DMS53 (cell line): ENCODE measurements around the gene RBM33.

Experiments
- DNase-seq: peaks from one replicate; lab custom pipeline; 2025; lab: John Stamatoyannopoulos, UW

Gene RBM33

DNA sequence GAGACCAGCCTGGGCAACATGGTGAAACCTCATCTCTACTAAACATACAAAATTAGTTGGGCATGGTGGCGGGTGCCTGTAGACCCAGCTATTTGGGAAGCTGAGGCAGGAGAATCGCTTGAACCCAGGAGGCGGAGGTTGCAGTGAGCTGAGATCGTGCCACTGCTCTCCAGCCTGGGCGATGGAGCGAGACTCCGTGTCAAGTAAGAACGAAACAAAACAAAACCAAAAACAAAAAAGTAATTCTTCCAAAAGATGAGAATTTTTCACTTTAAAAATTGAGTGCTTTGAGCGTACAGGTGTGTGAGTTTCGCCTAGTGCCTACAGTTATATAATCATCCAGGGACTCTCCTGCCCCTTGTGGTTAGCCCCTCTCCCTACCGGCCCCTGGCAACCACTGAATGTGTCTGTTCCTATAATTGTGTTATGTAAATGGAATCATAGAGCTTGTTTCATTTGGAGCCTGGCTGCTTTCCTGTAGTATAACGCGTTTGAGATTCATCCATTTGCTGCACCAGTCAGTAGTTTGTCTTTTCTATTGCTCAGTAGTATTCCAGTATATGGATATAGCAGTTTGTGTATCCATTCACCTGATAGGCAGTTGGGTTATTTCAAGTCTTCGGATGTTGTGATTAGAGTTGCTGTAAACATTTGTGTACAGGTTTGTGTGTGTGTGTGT lies 80.0 kb downstream of the RBM33 start:
- no peak for DNase-seq

GRCh38 chr7:155725006-155725355 lies 80.5 kb downstream of the RBM33 start:
- DNase-seq: no peak

DNA sequence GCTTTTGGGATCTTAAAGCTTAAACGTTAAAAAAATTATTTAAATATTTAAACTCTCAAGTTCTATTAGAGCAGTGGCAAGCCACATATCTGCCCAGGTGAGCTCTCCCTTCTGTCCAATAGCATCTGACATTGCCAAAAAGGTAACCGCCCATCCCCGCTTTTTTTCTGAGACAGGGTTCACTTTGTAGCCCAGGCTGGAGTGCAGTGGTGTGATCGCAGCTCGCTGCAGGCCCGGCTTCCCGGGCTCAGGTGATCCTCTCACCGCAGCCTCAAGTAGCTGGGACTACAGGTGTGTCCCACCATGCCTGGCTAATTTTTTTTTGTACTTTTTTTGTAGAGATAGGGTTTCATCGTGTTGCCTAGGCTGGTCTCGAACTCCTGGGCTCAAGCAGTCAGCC lies 83.2 kb downstream of the RBM33 start:
- no peak for DNase-seq

- no peak for DNase-seq
Measured at GRCh38 chr7:155728116-155728515, 83.7 kb downstream of the RBM33 start.

DNA sequence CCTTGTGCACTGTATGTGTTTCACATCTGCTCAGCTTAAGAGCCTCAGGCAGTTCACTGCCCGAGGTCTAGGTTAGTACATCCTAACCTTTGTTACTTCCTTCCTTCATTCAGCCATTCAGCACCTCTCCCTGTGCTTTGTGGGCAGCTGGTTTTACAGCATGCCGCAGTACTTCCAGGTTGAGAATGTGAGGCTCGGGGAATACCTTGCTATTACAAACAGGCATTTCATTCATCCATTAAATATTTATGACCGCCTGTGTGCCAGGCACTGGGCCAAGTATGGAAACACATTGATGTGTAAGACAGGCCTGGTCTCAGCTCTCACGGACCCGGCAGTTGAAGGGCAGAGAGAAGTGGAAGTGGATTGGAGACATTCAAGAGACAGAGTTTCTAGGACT lies 85.4 kb downstream of the RBM33 start:
- DNase-seq: no peak

DNA sequence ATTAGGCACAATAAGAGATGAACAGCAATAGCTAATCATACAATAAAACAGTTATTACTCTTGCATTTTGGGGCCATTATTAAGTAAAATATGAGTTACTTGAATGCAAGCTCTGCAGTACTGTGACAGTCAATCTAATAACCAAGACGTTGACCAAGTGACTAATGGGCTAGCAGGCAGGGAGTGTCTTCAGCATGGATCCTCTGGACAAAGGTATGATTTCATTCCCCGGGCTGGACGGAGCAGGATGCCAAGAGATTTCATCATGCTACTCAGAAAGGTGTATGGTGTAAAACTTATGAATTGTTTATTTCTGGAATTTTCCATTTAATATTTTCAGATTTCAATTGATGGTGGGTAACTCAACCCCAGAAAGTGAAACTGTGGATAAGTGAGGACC lies 86.9 kb downstream of the RBM33 start:
- no peak for DNase-seq

DNA sequence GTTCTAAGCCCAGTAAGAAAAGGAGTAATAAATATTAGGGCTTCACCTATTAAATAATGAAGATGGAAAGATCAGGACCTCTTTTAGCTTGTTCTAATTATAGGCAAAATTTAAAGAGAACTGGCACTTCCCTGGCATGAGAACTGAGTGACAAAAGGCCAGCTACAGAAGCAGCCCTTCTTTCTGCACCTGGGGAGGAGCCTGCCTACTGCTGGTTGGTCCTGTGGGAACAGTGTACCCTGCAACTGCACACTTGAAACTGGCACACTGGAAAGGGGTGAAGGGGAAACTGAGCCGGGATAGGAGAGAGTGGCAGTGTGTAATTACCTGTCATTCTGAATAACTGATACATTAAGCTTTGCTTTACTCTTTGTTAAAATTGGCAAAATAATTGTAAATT lies 87.4 kb downstream of the RBM33 start:
- DNase-seq: no peak

- no peak for DNase-seq
Measured at GRCh38 chr7:155732286-155732685, 87.8 kb downstream of the RBM33 start.

DNA sequence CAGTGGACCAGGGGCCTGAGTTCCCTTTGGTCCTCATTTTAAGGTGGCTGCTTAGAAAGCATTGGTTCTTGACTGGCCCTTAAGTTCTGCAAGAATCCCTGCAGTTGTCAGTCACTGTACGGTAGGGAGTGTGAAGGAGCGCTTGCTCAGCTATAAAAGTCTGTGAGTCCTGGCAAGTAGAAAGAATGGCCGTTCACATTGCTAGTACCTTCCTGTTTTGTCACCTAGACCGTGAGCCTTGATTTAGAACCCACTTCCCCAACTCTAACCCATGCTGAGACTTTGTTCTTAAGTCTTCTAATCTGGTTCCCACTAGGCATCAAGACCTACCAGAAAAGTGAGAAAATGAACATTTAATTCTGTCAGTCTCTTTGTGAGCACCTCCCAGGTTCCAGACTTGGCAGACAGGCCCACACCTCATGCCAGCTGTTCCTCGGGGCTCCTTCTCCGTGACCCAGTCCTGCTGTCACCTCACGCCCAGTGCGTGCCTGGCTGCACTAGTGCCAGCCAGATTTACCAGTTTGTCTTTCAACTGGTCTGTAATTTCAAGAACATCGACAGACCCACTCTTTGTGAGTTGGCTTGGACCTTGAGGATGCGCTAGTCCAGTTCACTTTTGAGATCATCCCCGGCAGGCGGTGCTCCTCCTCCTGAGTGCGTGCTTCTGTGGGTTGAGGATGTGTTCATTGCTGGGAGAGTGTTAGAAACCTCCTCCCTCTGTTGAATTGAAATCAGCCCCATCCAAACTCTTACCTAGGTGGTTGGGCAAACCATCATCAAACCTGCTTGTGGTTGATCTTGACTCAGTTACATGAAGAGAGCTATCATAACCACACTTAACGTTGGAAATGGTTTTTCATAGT lies 89.4 kb downstream of the RBM33 start:
- no peak for DNase-seq

DNA sequence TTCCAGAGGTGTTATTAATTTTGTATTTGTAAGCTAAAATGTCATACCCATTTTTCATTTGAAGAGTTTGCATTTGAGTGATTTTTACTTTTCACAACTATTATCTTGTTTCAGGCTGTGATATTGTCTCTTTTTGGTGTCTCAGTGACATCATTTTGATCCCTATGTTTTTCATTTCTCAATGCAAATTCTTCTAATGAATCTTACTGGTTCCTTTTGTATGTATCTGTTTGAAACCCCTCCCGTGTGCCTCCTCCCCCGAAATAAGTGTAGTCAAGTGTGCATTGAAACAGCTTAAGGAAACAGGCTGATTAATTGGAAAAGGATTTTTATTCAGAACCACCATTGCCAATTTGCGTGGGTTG lies 90.0 kb downstream of the RBM33 start:
- no peak for DNase-seq

- no peak for DNase-seq
Measured at GRCh38 chr7:155735442-155736115, 91.1 kb downstream of the RBM33 start.

DNA sequence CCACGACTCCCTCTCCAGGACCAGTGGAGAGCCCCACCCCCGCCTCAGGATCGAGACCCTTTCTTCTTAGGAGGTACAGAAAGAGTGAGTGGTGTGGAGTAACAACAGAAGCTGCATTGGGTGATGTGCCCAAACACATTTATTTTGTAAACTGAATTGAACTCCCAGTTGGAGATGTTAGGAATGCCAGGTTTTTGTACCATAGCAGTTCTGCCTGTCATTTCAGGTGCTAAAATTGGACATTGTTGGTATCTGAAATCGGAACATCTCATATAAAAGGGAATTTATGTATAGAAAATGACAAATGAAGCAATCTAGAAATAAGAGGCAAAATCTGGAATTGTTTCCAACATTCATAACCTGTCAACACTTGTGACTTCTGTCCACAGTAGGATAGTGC lies 93.1 kb downstream of the RBM33 start:
- DNase-seq: no peak

GRCh38 chr7:155738104-155738503 lies 93.6 kb downstream of the RBM33 start:
- DNase-seq: peak; percentile 12

- DNase-seq: peak; percentile 83
Measured at GRCh38 chr7:155738652-155739537, 94.4 kb downstream of the RBM33 start.

DNA sequence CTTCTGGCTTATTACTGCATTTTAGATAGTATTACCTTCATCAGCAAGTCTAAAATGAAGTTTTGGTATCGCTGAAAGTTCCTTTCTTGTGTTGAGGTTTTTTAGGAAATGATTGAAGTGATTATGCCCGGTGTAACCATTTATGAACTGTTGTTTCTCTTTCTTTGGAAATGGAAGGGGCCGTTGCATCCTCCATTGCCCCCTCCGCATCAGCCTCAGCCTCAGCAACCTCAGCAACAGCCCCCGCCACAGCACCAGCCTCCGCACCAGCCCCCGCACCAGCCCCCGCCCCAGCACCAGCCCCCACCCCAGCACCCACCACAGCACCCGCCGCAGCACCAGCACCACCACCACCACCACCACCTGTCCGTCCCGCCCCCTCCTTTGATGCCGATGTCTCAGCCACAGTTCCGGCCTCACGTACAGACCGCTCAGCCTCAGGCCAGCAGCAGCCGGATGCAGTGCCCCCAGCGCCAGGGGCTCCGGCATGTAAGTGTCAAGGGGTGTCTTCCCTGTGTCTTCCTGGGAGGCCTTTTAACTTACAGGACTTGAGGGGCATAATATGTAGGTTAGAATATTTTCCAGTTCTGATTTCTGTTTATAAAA lies 95.2 kb downstream of the RBM33 start:
- DNase-seq: no peak

DNA sequence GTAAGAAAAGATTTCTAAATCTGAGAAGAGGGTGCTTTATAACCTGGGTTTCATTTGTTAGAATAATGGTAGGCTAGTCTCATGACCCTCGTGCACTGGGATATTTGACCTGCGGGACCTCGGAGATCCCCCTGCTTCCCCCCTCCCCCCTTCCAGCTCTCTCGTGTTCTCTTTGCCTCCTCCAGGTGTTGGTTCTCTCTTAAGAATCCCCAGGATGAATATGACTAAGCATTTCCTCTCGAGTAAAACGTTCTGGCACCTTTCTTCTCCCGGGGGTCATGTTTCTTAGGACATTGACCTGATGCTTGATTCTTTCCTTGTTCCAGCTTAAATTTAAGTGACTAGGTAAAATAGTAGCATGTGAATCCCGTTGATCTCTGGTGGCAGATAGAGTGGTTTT lies 96.6 kb downstream of the RBM33 start:
- no peak for DNase-seq

- DNase-seq: no peak
Measured at GRCh38 chr7:155741805-155742204, 97.3 kb downstream of the RBM33 start.

- DNase-seq: no peak
Measured at GRCh38 chr7:155743177-155743576, 98.7 kb downstream of the RBM33 start.

- no peak for DNase-seq
Measured at GRCh38 chr7:155744971-155745683, 100.7 kb downstream of the RBM33 start.

- DNase-seq: no peak
Measured at GRCh38 chr7:155745737-155746136, 101.3 kb downstream of the RBM33 start.

DNA sequence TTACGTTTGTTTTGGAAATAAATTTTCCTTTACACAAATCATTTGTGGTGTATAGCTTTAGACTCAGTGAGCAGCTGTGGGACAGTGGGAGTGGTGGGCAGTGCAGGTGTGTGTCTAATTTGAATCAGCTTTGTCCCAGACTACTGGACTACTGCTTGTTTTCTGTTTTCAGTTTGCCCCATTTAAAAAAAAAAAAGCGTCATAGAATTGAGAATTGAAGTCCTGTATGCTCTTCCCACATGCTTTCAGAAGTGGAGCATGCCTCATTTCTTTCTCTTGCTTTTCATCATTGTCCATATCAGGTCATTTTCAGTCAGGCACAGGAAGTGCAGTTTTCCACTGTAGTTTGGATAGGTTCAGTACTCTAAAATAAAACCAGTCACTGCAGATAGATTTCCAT lies 101.7 kb downstream of the RBM33 start:
- no peak for DNase-seq
